HG03025 (cell line): Measurements from ENCODE around the gene CDYL2.
"Not testable (repeated sequence)": the region's sequence is repeated elsewhere in the genome, so short reads cannot be mapped to it uniquely, and the experiment has no call there.

Experiments used
- ATAC-seq: cut with Tn5 transposase; IDR thresholded peaks from one replicate; pipeline ENCODE4 v1.9.1; 2021; ENCODE audit warnings: mild to moderate bottlenecking, moderate library complexity; ENCODE audit not compliant: unreplicated experiment, low FRiP score

The CDYL2 gene

DNA sequence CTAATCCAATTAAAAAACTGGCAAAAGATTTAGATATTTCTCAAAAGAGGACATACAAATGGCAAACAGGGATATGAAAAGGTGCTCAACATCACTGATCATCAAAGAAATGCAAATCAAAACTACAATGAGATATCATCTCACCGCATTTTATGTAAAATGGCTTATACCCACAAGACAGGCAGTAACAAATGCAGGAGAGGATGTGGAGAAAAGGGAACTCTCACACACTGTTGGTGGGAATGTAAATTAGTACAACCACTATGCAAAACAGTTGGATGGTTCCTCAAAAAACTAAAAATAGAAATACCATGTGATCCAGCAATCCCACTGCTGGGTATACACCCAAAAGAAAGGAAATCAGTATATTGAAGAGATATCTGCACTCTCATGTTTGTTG lies 154.1 kb downstream of the CDYL2 start:
- ATAC-seq, result not testable (repeated sequence)

DNA sequence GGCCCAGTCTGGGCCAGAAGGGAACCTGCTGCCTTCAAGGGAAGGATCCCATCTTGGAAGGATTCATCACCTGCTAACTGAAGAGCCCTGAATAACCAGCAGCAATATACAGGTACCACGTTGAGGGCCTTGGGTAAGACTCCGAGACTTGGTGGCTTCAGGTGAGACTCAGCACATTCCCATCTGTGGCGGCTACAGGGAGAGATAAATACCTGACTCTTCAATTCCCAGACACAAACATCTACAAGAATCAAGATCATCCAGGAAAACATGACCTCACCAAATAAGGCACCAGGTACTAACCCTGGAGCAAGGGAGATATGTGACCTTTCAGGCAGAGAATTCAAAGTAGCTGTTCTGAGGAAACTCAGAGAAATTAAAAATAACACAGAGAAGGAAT lies 164.1 kb downstream of the CDYL2 start:
- ATAC-seq, result no peak

DNA sequence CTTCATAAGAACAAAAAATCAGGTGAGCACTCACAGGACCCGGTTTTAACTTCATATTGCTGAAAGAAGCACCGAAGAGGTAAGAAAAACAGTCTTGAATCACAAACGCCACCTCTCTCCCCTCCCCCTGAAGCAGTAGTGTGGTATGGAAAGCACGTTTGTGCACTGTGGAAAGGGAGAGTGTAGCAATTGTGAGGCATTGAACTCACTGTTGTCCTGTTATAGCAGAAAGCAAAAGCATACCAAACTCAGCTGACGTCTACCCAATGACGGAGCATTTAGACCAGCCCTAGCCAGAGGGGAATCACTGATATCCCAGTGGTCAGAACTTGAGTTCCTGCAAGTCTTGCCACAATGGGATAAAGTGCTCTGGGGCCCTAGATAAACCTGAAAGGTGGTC lies 164.8 kb downstream of the CDYL2 start:
- ATAC-seq, result no peak

DNA sequence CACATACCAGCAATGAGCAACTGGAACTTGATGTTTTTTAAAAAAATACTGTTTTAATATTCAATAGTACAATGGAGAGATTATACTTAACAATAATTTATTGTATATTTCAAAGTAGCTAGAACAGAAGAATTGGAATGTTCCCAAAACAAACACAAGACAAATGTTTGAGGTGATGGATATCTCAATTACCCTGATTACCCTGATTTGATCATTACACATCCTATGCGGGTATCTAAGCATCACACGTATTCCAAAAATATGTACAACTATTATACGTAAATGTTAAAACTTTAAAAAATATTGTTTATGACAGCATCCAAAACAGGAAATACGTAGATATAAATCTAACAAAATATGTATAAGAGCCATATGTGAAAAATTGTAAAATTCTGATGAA lies 166.8 kb downstream of the CDYL2 start:
- no peak for ATAC-seq

DNA sequence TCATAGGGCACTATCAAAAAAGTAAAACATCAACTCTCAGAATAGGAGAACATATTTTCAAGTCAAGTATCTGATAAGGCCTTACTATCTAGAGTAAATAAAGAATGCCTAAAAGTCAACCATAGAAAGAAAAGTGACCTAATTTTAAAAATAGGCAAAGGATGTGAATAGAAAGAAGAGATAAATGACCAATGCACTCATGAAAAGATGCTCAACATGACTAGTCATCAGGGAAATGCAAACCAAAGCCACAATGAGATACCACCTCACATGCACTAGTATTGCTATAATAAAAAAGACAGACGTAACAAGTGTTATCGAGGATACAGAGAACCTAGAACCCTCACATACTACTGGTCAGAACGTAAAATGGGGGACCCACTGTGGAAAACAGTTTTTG lies 172.8 kb downstream of the CDYL2 start:
- ATAC-seq, result no peak

DNA sequence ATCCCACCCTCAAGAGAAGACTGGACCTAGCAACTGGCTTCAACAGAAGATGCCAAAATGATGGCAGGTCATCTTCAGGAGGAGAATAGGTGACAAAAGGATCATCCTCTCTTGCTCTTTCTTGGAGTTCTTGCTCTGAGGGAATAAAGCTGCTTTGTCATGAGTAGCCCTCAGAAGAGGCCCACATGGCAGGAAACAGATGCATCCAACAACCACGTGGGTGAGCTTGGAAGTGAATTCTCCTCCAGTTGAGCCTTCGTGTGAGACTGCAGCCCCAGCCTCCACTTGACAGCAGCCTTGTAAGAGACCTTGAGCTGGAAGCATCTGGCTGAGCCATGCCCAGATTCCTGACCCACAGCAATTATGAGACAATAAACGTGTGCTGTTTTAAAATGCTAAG lies 176.1 kb downstream of the CDYL2 start:
- no peak for ATAC-seq

DNA sequence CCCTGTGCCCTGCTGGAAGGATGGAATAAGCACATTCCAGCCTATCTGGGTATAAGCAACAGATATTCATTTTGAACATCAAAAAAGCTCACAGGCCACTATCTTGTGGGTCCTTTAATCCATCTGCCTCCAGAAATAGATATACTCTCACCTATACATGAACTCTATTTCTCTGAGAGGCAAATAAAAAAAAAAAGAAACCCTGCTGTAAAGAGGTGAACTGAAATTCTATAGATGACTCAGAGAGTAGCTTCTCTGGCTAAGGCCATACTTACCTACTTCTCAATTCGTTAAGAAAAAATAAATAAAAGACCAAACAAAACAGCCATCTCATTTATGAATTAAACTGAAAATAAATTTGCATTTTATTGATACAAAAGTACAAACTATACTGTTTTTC lies 177.3 kb downstream of the CDYL2 start:
- ATAC-seq, result peak; percentile 86

DNA sequence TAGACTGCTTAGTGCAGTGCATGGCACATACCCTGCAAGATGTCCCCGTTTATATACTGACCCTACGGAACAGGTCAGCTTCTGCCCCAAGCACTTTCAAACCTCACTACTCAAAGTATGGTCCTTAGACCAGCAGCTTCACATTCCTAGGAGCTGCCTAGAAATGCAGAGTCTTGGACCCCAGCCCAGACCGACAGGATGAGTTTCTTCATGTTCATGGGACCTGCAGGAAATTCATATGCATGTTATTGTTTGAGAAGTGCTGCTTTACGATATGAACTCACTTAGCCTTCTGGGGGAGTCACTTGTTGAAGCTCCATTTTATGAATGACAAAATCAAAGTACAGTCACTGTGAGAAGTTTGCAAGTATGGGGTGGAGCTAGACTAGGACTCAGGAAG lies 181.0 kb downstream of the CDYL2 start:
- no peak for ATAC-seq

DNA sequence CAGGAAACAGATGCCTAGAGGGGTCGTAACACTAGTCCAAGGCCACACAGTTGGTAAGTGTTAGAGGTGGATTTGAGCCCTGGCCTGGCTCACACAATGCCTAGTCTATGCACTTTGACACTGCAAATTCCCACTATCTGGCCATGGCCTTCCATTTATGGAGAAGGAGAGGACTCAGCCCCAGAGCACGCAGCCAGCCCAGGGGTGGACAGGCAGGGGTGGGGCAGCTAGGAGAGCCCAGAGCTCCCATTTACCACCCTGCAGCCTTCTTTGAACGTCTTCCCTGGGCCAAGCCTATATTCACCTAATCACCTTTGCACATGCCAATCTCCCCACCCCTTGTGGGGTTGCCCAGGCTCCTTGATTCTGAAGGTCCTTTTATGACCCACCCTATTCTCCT lies 182.4 kb downstream of the CDYL2 start:
- no peak for ATAC-seq

DNA sequence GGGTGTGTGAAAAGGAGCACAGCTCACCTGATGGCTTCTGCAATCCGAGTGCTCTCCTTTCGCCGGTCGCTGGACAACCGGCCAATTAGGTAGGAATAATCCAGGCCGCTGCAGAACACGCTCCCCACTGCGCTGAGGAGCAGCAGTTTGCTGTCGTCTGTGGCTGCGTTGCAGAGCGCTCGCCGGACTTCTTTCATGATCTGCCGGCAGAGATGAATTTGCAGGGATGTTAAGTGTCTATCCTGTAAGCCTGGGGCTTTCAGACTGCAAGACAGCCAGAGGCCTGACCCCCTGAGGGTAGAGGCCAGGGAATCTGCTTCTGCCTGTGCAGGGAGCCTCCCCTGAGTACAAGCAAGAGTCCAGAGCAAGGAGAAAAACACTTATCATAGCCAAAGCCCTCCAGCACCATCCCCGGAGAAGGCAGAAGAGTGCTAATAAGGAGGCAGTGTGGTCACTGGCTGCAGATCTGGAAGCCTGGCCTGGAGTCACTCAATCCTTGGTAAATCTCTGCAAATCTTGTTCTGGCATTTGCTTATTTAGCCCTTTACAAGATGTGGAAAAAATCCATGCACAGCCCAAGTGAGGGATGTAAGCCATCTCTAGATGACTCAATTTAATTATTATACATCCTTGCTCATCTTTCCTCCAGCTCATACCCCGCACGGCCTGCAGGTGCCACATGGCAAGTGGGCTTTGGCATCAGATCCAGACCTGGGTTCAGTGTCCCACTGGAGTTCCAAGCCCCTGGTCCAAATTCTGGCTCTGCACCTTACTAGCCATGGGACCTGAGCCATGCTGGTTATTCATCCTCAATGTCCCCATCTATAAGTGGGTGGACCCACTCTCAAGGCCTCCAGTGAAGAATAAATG lies 183.4 kb downstream of the CDYL2 start:
- no peak for ATAC-seq

DNA sequence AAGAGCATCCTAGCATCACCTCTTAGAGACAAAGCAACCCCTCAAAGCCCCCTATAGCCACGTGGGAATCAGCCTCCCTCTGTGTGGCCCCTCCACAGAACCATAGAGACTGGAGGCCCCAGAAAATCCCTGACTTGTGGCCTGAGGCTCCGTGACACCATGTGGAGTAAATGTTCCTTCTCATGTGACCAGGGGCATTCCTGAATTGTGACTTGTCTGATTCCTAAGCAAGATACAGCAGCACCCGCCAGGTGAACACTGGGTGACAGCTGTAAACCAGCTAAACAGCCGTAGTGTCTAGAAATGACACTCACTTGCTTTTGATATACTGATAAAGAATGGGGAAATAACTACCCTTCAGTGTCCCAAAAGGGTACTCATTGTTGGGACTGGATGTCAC lies 184.6 kb downstream of the CDYL2 start:
- no peak for ATAC-seq

DNA sequence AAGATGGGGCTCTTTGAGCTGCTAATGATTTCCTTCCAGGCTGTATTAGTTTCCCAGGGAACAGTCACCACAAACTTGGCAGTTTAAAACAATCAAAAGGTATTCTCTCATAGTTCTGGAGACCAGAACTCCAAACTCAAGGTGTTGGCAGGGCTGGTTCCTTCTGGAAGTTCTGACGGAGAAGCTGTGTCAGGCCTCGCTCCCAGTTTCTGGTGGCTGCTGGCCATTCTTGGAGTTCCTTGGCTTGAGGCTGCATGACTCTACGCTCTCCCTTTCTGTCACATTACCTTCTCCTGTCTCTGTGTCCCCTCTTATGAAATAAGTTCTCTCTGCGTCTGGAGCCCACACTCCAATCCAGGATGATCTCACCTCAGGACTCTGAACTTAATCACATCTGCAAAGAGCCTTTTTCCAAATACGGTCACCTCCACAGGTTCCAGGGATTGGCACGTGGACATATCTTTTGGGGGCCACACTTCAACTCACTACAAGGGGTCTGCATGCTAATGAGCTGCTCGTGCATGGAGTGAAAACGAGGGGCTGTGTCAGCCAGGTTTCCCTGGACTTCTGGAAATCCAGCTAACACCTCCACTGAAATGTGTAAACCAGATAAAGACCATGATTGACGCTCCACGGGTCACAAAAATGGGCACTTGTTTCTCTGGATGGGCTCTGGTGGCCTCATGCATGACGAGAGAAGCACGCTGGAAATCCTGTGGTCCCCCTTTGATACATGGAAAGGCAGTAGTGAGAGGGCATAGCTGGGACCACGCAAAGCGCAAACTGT lies 185.3 kb downstream of the CDYL2 start:
- no peak for ATAC-seq

DNA sequence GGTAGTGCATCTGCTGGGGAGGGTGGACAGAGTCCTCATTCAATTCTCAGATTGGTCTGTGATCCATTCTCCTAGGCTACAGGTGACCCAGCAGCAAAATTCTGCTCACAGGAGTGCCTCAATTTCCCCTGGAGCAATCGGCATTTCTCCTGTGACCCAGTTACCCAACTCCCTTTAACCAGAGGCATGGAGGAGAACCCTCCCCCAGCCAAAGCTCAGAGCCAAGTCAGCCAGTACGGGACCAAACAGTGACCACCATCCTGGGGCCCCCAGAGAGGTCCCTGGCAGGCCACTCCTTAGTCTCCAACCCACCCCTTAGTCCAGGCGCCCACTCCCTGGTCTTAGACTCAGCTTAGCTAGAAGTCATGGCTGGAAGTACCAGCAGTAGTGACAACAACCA lies 188.0 kb downstream of the CDYL2 start:
- ATAC-seq, result no peak

DNA sequence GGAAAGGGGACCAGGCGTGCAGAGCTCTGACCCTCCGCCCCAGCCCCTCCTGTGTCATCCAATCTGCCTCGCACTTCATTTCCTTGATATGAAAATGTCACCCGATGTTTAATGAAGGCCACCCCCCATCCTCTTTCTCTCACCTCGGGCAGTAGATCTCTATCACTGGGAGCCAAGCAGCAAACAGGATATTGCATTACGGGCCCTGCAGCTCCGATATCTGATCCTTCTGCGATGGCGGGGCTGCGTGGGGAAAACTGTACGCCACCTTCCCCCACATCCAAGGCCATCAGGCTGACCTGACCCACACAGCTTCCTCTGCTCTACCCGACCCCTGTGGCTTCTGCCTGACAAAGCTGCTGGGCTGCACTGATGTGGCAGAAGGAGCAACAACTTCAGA lies 188.7 kb downstream of the CDYL2 start:
- ATAC-seq, result no peak

DNA sequence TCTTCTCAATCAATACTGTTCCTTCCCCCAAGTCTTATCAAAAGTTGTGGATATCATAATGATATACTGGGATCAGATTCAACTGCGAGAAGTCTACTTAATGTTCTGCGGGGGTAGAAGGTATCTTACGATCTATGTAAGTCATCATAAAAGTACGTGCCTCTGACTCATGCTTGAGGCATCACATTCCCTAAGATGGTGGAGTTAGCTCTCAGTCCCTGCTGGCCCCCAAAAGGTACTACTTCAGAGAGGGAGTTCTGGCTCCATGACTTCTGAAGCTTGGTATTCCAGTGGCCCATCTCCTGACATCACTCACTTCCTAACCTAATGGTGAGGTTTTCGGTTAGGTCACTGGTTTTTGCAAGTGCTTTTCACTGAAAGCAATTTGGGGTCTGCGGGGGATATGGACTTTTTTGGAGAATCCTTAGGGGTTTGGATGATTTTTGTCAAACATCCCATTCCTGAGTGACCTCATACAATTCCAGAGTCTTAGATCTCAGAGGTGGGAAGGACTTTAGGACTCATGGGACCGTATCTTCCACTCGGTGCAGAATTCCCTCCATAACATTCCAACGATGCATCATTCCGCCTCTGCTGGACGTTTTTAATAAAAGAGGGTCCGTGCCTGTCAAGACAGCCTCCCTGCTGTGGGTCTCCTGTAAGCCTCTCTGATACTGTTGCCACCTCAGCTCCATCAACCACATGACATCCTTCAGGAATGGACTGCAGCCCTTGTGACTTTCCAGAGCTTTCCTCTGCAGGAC lies 189.3 kb downstream of the CDYL2 start:
- no peak for ATAC-seq

DNA sequence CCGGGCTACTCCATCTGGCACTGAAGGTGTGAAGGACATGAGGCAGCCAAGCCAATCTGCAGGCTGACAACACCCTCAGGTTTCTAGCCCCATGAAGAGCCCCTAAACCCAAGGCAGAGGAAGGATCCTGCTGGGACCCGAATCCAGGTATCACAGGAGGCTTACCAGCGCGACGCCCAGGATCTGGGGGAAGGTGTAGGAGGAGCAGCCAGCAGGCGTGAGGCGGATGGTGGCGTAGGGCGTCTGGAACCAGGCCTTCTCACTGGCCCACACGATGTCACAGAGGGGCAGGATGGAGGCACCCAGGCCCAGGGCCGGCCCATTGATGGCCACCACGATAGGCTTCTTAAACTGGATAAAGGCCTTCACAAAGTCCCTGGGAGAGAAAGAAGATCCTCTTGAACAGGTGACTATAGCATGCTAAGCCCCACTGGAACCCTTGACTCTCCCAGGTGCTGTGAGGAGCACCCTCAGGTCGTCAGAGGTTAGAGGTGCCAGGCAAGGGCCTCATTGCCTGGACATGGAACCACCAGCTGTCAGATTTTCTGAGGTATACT lies 191.9 kb downstream of the CDYL2 start:
- ATAC-seq, result no peak

DNA sequence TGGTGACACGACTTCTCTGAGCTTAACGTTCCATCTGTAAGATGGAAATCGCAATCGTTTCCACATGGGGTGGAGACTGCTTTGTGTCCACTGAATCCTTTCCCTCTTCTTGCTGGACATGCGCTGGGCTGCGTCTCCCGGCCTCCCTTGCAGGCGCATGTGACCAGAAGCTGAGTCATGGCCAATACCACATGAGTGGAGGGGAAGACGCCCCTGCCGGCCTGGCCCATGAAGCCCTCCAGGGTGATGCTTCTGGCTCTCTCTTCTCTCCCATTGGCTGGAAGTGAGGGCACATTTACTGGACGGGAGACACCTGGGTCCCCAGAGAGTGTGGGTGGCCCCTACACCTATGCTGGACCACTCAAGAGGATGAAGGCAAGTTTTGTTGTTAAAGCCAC lies 192.5 kb downstream of the CDYL2 start:
- ATAC-seq, result no peak

DNA sequence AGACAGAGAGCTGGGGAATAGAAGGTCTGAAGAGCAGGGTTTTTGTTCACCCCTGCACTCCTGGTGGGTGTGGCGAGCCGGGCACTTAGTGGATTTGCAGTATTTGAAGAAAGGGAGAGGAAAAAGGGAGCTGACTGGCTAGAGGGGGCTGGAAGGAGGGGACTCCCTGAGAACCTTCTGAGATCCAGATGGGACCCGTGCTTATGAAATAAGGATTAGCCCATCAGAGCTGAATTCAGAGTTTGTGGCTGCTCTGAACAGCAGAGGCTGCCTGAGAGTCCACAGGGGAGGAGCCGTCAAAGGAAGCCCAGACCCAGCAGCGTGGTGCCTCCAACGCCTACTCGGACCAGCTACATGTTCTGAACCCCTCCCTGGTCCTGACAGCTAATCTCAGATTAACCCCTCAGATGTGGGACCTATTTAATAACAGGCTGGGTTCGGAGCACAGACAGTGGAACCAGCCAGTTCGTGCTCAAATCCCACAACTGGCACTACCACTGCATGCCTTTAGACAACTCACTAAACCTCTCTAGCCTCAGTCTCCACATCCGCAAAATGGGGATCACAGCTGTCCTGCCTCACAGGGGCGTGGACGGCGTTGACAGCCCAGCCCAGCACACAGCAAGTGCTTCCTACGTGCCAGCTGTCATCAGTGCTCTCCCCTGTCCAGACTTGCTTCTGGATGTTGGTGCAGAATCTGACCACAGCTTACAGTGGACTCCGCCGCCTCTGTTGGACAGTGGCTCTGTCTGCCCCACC lies 193.0 kb downstream of the CDYL2 start:
- ATAC-seq, result no peak

DNA sequence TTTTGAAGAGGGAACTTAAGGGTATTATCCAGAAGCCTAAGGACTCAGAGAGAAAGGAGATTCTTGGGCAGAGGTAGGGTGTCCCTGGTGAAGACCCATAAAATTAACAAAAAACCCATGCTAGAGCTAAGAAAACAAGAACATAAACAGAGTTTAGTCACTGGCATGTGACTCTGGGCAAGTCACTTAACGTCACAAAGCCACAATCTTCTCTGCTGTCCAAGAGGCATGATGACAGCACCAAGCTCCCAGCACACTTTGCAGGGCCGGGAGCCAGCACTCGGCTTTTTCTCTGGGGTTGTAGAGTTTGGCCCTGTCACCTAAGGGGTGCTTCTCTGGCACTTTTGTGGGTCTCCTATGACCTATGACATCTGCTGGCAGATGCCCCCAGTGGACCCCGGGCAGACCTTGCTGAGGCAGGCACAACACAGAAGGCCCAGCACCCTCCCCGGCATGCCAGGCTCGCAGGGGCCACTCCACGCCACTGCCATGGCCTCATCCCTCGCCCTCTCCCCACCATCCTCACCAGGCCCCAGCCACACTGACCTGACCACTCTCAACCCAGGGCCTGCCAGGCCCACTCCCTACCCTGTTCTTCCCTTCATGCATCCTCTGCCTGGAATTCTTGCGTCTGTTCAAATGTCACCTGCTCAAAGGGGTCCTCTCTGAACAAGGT lies 193.8 kb downstream of the CDYL2 start:
- ATAC-seq, result no peak

DNA sequence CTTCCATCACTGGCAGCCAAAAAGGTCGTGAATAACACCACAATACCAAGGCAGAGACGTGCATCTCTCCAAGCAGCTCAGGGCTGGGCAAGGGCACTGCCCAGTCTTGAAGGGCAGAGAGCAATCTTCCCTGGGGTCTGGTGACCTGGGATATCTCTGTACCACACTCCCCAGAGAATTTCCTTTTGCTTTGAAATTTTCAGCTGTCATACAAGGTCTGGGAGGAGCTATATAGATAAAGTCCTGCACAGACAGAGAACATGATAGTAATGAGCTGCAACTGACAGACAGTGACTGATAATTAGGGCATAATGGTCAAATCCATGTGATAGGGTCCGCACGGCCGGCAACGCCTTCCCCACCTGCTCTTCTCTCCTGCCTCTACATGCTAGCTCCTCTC lies 195.5 kb downstream of the CDYL2 start:
- no peak for ATAC-seq
